ENCODE data around the gene CD200. TPM values are rescaled to one million over a fixed set of nuclear protein-coding genes. Genes with fewer than 3 reads are reported as not detected.
A peak's percentile ranks its signal among the peaks of the same experiment; 100 is the strongest.

The CD200 gene
- total RNA-seq, 4 donors from 2014 or later = 0.27 to 0.76 (median 0.36) TPM

- Histone ChIP-seq H3K27ac (no peak overlapping the region), H3K36me3 (no peaks in the 10 kb centered on the region), H3K9me3 (no peaks in the 10 kb centered on the region), H3K4me3 (no peak overlapping the region), H3K27me3 (no peaks in the 10 kb centered on the region), H3K4me1 (no peaks in the 10 kb centered on the region)
- DNase-seq = no peak
- intact Hi-C loops (cut with DNase I; ENCODE audit: low total_unique reads) = no loop called here
- TF ChIP-seq POLR2A (IDR thresholded peaks at IDR 0.05) (no peak), CTCF (IDR thresholded peaks at IDR 0.05 in 4 of 5, conservative IDR thresholded peaks at IDR 0.05 in 1 of 5) (no peak)
- in situ Hi-C loops (cut with MboI; ENCODE audit: low sequenced_read_pairs in 4 of 4) = no loop called here
- no peak for ATAC-seq
Measured at GRCh38 chr3:112389961-112390360, 57.0 kb downstream of the CD200 start.

DNA sequence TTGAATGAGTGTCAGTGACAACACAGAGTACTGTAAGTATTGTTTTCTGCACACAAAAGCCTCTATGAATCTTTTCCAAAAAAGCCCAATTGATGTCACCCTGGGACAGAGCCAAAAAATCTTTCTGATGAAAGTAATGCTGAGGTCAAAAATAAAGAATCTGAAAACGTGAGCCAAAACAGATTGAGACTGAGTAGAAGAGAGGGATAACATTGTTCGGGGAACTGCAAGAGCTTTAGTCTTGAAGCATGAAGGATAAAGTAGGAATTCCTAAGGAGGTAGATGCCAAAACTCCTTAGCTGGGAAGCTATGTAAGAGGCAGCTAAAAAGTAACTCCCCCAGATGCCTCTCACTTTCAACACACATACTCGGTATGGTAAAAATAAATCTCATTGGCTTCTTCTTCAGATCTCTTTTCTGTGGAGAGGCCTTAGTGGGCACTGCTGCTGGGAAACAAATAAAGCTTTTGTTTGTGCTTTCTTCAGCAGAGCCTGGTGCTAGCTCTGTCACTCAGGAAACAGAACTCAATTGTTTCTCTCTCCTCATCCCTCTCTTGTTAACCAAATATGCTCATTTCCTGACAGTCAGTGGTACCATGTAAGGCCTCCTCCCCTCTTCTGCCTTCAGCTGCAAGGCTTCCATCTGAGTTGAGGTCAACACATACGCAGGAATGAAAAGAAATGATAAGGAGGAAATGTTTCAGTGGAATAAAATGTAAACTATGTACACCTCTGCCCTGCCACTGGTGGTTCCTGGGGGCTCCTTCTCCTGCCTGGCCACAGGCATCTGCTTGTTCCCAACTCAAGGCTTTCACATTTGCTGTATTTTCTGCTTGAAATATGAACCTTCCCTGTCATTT is 58.1 kb downstream of the CD200 start:
- ATAC-seq = no peak
- intact Hi-C loops (cut with DNase I; ENCODE audit: low total_unique reads) = no loop called here
- Histone ChIP-seq H3K4me1 (no peaks in the 10 kb centered on the region), H3K27ac (peak overlapping the region in 2 of 4 donors; percentile 7 to 35), H3K4me3 (no peak overlapping the region), H3K36me3 (no peaks in the 10 kb centered on the region), H3K27me3 (no peaks in the 10 kb centered on the region), H3K9me3 (no peaks in the 10 kb centered on the region)
- in situ Hi-C loops (cut with MboI; ENCODE audit: low sequenced_read_pairs in 4 of 4) = no loop called here
- no peak for DNase-seq
- TF ChIP-seq CTCF (IDR thresholded peaks at IDR 0.05 in 4 of 5, conservative IDR thresholded peaks at IDR 0.05 in 1 of 5) (no peak), POLR2A (IDR thresholded peaks at IDR 0.05) (no peak)

DNA sequence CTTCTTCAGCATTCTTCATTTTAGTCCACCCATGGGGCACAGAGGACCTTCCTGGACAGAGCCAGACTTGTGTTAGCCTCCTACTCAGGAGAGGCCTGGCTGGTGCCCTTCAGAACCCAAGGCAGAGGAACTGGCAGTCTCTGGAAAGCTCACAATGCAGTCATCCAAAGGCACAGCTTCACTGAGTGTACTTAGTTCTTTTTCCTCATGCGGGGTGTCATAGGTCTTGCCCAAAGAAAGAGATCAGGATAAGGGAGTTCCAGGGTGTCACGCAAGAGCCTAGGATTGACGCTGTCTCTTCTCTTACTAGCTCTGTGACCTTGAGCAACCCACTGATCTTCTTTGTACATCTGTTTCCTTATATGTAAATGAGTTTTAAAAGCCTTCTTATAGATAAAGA is 58.7 kb downstream of the CD200 start:
- Histone ChIP-seq H3K4me3 (no peak overlapping the region), H3K27ac (peak overlapping the region in 2 of 4 donors; percentile 7 to 35), H3K27me3 (no peaks in the 10 kb centered on the region), H3K36me3 (no peaks in the 10 kb centered on the region), H3K4me1 (no peaks in the 10 kb centered on the region), H3K9me3 (no peaks in the 10 kb centered on the region)
- DNase-seq (no peak), ATAC-seq (no peak)
- intact Hi-C loops (cut with DNase I; ENCODE audit: low total_unique reads) (no loop called here), in situ Hi-C loops (cut with MboI; ENCODE audit: low sequenced_read_pairs in 4 of 4) (no loop called here)
- no peak for TF ChIP-seq CTCF (IDR thresholded peaks at IDR 0.05 in 4 of 5, conservative IDR thresholded peaks at IDR 0.05 in 1 of 5)
- TF ChIP-seq POLR2A (IDR thresholded peaks at IDR 0.05) = no peak

- intact Hi-C loops (cut with DNase I; ENCODE audit: low total_unique reads) (no loop called here), in situ Hi-C loops (cut with MboI; ENCODE audit: low sequenced_read_pairs in 4 of 4) (no loop called here)
- TF ChIP-seq CTCF (IDR thresholded peaks at IDR 0.05 in 4 of 5, conservative IDR thresholded peaks at IDR 0.05 in 1 of 5) = no peak
- TF ChIP-seq POLR2A (IDR thresholded peaks at IDR 0.05) = no peak
- no peaks in the 10 kb centered on the region for H3K4me1 ChIP-seq
- no peaks in the 10 kb centered on the region for H3K36me3 ChIP-seq
- no peak overlapping the region for H3K4me3 ChIP-seq
- no peaks in the 10 kb centered on the region for H3K9me3 ChIP-seq
- ATAC-seq (no peak), DNase-seq (no peak)
- no peak overlapping the region for H3K27ac ChIP-seq
- H3K27me3 ChIP-seq = no peaks in the 10 kb centered on the region
Measured at GRCh38 chr3:112392393-112393359, 59.7 kb downstream of the CD200 start.

Measured in gastrocnemius medialis (tissue), 4 donors.